OCI-LY7 (cell line): ENCODE measurements around the gene MGA. TPM values are rescaled to one million over a fixed set of nuclear protein-coding genes. Genes with fewer than 3 reads are reported as not detected.

Source experiments
- BruUV-seq: library from RNA; stranded (reverse); fragments of 400-500 nt; replicated peaks from 2 replicates; lab custom pipeline; 2021; lab: Mats Ljungman, UMichigan
- CTCF ChIA-PET: fragments of 300-600 bp; sonication (Branson Sonifier 250); formaldehyde crosslinking; loops from one replicate; lab custom pipeline; 2022; ENCODE audit warnings: antibody characterized with exemption; ENCODE audit not compliant: unreplicated experiment; lab: Charles Lee
- POLR2A ChIA-PET: fragments of 300-600 bp; sonication (Branson Sonifier 250); formaldehyde crosslinking; loops from one replicate; lab custom pipeline; 2022; ENCODE audit warnings: antibody characterized with exemption; lab: Charles Lee
- DNase-seq: peaks from one replicate; pipeline ENCODE4 v3.0.0-alpha.2; 2015; ENCODE audit warnings: low spot score
- H2AFZ ChIP-seq: fragments of 200-600 bp; sonication (generic), shearing (Covaris generic); 2 replicates; pipeline ENCODE4 v1.6.1; 2014; ENCODE audit warnings: mild to moderate bottlenecking, antibody characterized with exemption, low read length, moderate library complexity
- H3K27ac ChIP-seq: fragments of 200-600 bp; sonication (generic); 2 replicates; pipeline ENCODE4 v1.5.1; 2014; ENCODE audit warnings: mixed run types, low read depth, mild to moderate bottlenecking, moderate library complexity, low read length, inconsistent platforms; ENCODE audit not compliant: poor library complexity, severe bottlenecking
- H3K36me3 ChIP-seq: fragments of 200-600 bp; sonication (generic); 2 replicates; pipeline ENCODE4 v1.6.1; 2014; ENCODE audit warnings: mild to moderate bottlenecking, antibody characterized with exemption, low read length, moderate library complexity, mixed read lengths; ENCODE audit not compliant: insufficient read depth
- H3K4me1 ChIP-seq: fragments of 200-600 bp; sonication (generic); 2 replicates; pipeline ENCODE4 v1.5.1; 2014; ENCODE audit warnings: mild to moderate bottlenecking, low read length; ENCODE audit not compliant: insufficient read depth, poor library complexity, severe bottlenecking
- H3K4me2 ChIP-seq: fragments of 200-600 bp; sonication (generic); 2 replicates; pipeline ENCODE4 v1.6.1; 2014; ENCODE audit warnings: mild to moderate bottlenecking, low read length
- H3K4me3 ChIP-seq: fragments of 200-600 bp; sonication (generic); 2 replicates; pipeline ENCODE4 v1.5.1; 2014; ENCODE audit warnings: mild to moderate bottlenecking, low read depth, low read length; ENCODE audit not compliant: poor library complexity, severe bottlenecking
- H3K79me2 ChIP-seq: fragments of 200-600 bp; sonication (generic); 2 replicates; pipeline ENCODE4 v1.6.1; 2016; ENCODE audit warnings: low read depth, mild to moderate bottlenecking, low read length, moderate library complexity, mixed read lengths; ENCODE audit not compliant: insufficient read depth
- H3K9me2 ChIP-seq: fragments of 200-600 bp; sonication (generic); 2 replicates; pipeline ENCODE4 v1.6.1; 2016; ENCODE audit warnings: mild to moderate bottlenecking, low read length, mixed read lengths; ENCODE audit not compliant: insufficient read depth
- H3K9me3 ChIP-seq: fragments of 200-600 bp; sonication (generic); 2 replicates; pipeline ENCODE4 v1.6.1; 2014; ENCODE audit warnings: mild to moderate bottlenecking, mixed run types, low read length, mixed read lengths
- H4K20me1 ChIP-seq: fragments of 200-600 bp; sonication (generic); 2 replicates; pipeline ENCODE4 v1.6.1; 2014; ENCODE audit warnings: mild to moderate bottlenecking, antibody characterized with exemption, low read length, moderate library complexity, mixed read lengths; ENCODE audit not compliant: insufficient read depth
- CTCF ChIP-seq: fragments of 200-600 bp; sonication (generic); conservative IDR thresholded peaks from 2 replicates; pipeline ENCODE4 v1.5.1; 2014; ENCODE audit warnings: mild to moderate bottlenecking, antibody characterized with exemption, low read length, moderate library complexity, mixed read lengths
- EZH2phosphoT487 ChIP-seq: fragments of 200-600 bp; sonication (generic); IDR thresholded peaks from 2 replicates; pipeline ENCODE4 v1.6.1; 2018; ENCODE audit warnings: low read depth, borderline replicate concordance, mild to moderate bottlenecking, mixed run types, antibody characterized with exemption, low read length, moderate library complexity, mixed read lengths
- intact Hi-C: fragments of 100-400 bp; cut with micrococcal nuclease; formaldehyde crosslinking; loops from one replicate; pipeline ENCODE4 v1.10.0; 2022; ENCODE audit not compliant: unreplicated experiment
- total RNA-seq, 2 experiments: library from RNA; depleted of rRNA in 1 of 2; stranded (reverse); fragments of >200 nt in 1 of 2; shearing (Covaris generic) in 1 of 2; gene quantifications; 2 replicates each; pipeline ENCODE4 v1.2.3, GENCODE V29; 2014 to 2022

MGA gene
- total RNA-seq, 2 experiments from 2014 or later = 48.8 to 59.1 TPM

GRCh38 chr15:41647262-41647661, 12.9 kb upstream of the MGA start:
- no TSS peak for BruUV-seq
- ChIA-PET POLR2A (interaction anchor here (0.5 to 0.8 kb wide), 3 partner anchors 15 to 1207 kb away, joined by 3 read pairs; no protein-coding TSS in a partner anchor), CTCF (no interaction called here)
- Histone ChIP-seq H3K9me2 (no peaks in the 10 kb centered on the region), H3K27ac (no peak overlapping the region), H3K4me2 (no peak overlapping the region), H3K9me3 (0 out of 2 replicates have a peak, but pooled peaks cover 5% of the 10 kb centered on the region), H3K36me3 (no peaks in the 10 kb centered on the region), H3K79me2 (no peaks in the 10 kb centered on the region), H3K4me3 (no peak overlapping the region), H3K4me1 (no peaks in the 10 kb centered on the region), H4K20me1 (no peaks in the 10 kb centered on the region), H2AFZ (no peak overlapping the region)
- no peak for TF ChIP-seq CTCF
- no peak for TF ChIP-seq EZH2phosphoT487
- intact Hi-C loops = no loop called here
- no peak for DNase-seq

DNA sequence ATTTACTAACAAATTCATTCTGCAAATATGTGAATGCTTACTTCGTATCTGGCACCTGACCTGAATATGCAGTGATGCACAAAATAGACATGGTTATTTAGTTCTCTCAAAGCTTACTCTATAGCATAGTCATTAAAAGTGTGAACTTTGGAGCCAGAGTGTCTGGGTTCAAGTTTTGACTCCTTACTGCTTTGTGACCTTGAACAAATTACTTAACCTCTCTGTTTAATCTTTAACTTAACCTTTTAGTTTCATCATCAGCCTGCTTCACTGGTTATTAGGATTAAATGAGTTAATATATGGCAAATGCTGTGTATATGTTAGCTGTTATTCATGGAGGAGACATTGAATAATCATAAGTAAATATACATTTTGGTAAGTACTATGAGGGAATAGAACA, 12.1 kb upstream of the MGA start:
- Histone ChIP-seq H2AFZ (no peak overlapping the region), H3K4me1 (no peaks in the 10 kb centered on the region), H3K4me3 (no peak overlapping the region), H3K36me3 (no peaks in the 10 kb centered on the region), H3K27ac (no peak overlapping the region), H3K9me2 (no peaks in the 10 kb centered on the region), H3K79me2 (no peaks in the 10 kb centered on the region), H3K4me2 (no peak overlapping the region), H4K20me1 (no peaks in the 10 kb centered on the region), H3K9me3 (0 out of 2 replicates have a peak, but pooled peaks cover 5% of the 10 kb centered on the region)
- intact Hi-C loops = no loop called here
- CTCF ChIA-PET = no interaction called here
- TF ChIP-seq EZH2phosphoT487 = no peak
- TF ChIP-seq CTCF = no peak
- POLR2A ChIA-PET = no interaction called here
- no peak for DNase-seq
- BruUV-seq = no TSS peak

DNA sequence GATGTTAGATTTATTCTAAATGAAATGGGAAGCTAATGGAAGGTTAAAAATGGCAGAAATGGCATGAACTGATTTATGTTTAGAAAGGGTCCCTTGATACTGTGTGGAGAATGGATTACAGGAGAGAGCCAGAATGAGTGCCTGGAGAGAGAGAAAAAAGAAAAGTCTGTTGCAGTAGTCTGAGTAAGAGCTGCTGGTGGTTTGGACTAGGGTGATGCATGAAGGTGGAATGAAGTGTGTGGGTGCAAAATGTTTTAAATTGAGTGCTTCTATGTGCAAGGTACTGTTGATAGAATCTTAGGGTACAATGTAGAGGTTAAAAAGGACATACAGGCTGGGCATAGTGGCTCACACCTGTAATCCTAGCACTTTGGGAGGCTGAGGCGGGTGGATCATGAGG, 11.4 kb upstream of the MGA start:
- H3K9me2 ChIP-seq = no peaks in the 10 kb centered on the region
- H3K4me2 ChIP-seq = no peak overlapping the region
- no peaks in the 10 kb centered on the region for H3K79me2 ChIP-seq
- TF ChIP-seq CTCF (no peak), EZH2phosphoT487 (no peak)
- no peaks in the 10 kb centered on the region for H3K36me3 ChIP-seq
- H3K9me3 ChIP-seq = 0 out of 2 replicates have a peak, but pooled peaks cover 5% of the 10 kb centered on the region
- no peak overlapping the region for H2AFZ ChIP-seq
- no peak for DNase-seq
- H3K4me1 ChIP-seq = no peaks in the 10 kb centered on the region
- H4K20me1 ChIP-seq = no peaks in the 10 kb centered on the region
- no peak overlapping the region for H3K27ac ChIP-seq
- ChIA-PET POLR2A (no interaction called here), CTCF (no interaction called here)
- H3K4me3 ChIP-seq = no peak overlapping the region
- BruUV-seq = no TSS peak
- intact Hi-C loops = no loop called here
